Measurements from ENCODE around the gene DNAJC5.
A peak's percentile ranks its signal among the peaks of the same experiment; 100 is the strongest.
"Not testable (repeated sequence)": the region's sequence is repeated elsewhere in the genome, so short reads cannot be mapped to it uniquely, and the experiment has no call there.

Gene DNAJC5

DNA sequence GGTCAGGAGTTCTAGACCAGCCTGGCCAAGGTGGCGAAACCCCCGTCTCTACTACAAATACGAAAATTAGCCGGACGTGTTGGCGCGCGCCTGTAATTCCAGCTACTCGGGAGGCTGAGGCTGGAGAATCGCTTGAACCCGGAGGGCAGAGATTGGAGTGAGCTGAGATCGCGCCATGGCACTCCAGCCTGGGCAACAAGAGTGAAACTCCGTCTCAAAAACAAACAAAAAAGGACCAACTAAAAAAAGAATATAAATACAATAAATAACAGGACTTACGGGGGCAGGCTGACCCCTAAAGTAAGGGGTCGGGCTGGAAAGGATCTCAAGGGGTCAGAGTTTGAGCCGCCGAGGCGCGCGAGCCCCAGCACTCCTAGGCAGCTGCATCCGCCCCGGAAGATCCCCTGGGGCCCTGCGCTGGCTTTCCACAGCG, 30.4 kb upstream of the DNAJC5 start:
- peaks cover 14% of the 10 kb centered on the region for H3K4me1 ChIP-seq (ENCODE audit: control insufficient read depth, low read length)
- peak overlapping the region; percentile 98 for H3K4me3 ChIP-seq (ENCODE audit: low read length)
- H3K36me3 ChIP-seq (ENCODE audit: control insufficient read depth, low read length), result peaks cover 38% of the 10 kb centered on the region
- H3K79me2 ChIP-seq (ENCODE audit: control insufficient read depth, low read length), result peaks cover 54% of the 10 kb centered on the region
- no peaks in the 10 kb centered on the region for H3K27me3 ChIP-seq (ENCODE audit: control insufficient read depth, low read length)
- H3F3A ChIP-seq (ENCODE audit: control insufficient read depth, insufficient read depth), result peaks cover 3% of the 10 kb centered on the region; the same call in 1 of the 2 replicates
- TF ChIP-seq, protein P1, sequence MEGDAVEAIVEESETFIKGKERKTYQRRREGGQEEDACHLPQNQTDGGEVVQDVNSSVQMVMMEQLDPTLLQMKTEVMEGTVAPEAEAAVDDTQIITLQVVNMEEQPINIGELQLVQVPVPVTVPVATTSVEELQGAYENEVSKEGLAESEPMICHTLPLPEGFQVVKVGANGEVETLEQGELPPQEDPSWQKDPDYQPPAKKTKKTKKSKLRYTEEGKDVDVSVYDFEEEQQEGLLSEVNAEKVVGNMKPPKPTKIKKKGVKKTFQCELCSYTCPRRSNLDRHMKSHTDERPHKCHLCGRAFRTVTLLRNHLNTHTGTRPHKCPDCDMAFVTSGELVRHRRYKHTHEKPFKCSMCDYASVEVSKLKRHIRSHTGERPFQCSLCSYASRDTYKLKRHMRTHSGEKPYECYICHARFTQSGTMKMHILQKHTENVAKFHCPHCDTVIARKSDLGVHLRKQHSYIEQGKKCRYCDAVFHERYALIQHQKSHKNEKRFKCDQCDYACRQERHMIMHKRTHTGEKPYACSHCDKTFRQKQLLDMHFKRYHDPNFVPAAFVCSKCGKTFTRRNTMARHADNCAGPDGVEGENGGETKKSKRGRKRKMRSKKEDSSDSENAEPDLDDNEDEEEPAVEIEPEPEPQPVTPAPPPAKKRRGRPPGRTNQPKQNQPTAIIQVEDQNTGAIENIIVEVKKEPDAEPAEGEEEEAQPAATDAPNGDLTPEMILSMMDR (IDR thresholded peaks at IDR 0.05; ENCODE audit: low read depth, low read length, poor library complexity, severe bottlenecking), result no peak
- TF ChIP-seq EZH2phosphoT487 (IDR thresholded peaks at IDR 0.05; ENCODE audit: borderline replicate concordance, low read length), result no peak
- H3K9me2 ChIP-seq (replicated peaks; ENCODE audit: control insufficient read depth, low read length), result no peaks in the 10 kb centered on the region
- peak overlapping the region; percentile 75 for H3K27ac ChIP-seq (ENCODE audit: low read depth, low read length)
- peaks cover 3% of the 10 kb centered on the region; the same call in 1 of the 2 replicates for H4K20me1 ChIP-seq (ENCODE audit: control insufficient read depth, insufficient read depth, low read depth, low read length)
- H3K4me2 ChIP-seq (ENCODE audit: low read length), result peak overlapping the region; percentile 94
- H3K9me3 ChIP-seq (ENCODE audit: control insufficient read depth, insufficient read depth, low read length), result no peaks in the 10 kb centered on the region

DNA sequence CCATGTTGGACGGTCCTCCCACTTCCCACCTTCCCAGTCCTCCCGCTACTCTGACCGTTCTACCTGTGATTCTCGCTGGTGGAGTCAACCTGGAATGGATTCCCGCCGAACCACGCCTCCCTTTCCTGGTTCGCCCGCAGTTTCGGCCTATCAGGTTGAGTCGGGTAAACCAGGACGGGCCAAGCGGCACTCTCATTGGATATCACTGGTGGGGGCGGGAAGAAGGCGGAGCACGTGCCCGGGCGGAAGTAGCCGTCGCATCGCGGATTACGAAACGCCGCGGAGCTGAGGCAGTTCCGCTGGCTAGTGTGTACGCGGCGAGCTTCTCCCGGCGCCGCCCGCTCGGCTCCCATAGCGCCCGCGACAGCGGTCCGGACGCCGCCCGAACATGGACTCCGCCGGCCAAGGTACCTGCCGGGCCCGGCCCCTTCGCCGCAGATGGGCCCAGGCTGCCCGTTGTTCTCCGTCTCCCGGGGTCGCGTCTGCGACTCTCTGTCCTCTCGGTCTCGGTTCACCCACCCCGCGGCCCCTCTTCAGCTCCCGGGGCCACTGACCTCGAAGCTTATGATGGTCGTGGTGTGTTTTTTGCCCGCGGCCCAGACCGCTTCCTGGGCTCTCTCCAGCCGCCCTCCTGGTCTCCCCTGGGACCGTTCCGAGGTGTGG, 29.8 kb upstream of the DNAJC5 start, which contains the start of gene TPD52L2:
TPD52L2 (plus strand) TSS at position 293 of the 663 bp plus-strand sequence; CDS start at position 389, 96 bp downstream.
- Histone ChIP-seq H3K9me3 (ENCODE audit: control insufficient read depth, insufficient read depth, low read length) (no peaks in the 10 kb centered on the region), H3K4me1 (ENCODE audit: control insufficient read depth, low read length) (peaks cover 14% of the 10 kb centered on the region), H3F3A (ENCODE audit: control insufficient read depth, insufficient read depth) (peaks cover 3% of the 10 kb centered on the region; the same call in 1 of the 2 replicates), H3K4me2 (ENCODE audit: low read length) (peak within 1 kb of the TSS; percentile 94), H3K9me2 (replicated peaks; ENCODE audit: control insufficient read depth, low read length) (no peaks in the 10 kb centered on the region), H3K79me2 (ENCODE audit: control insufficient read depth, low read length) (peaks cover 54% of the 10 kb centered on the region), H4K20me1 (ENCODE audit: control insufficient read depth, insufficient read depth, low read depth, low read length) (peaks cover 3% of the 10 kb centered on the region; the same call in 1 of the 2 replicates), H3K4me3 (ENCODE audit: low read length) (peak within 1 kb of the TSS; percentile 98), H3K27me3 (ENCODE audit: control insufficient read depth, low read length) (no peaks in the 10 kb centered on the region), H3K36me3 (ENCODE audit: control insufficient read depth, low read length) (peaks cover 43% of the 10 kb centered on the region), H3K27ac (ENCODE audit: low read depth, low read length) (peak within 1 kb of the TSS; percentile 75)
- no peak for TF ChIP-seq EZH2phosphoT487 (IDR thresholded peaks at IDR 0.05; ENCODE audit: borderline replicate concordance, low read length)
- TF ChIP-seq, protein P1 (IDR thresholded peaks at IDR 0.05; ENCODE audit: low read depth, low read length, poor library complexity, severe bottlenecking), result no peak

DNA sequence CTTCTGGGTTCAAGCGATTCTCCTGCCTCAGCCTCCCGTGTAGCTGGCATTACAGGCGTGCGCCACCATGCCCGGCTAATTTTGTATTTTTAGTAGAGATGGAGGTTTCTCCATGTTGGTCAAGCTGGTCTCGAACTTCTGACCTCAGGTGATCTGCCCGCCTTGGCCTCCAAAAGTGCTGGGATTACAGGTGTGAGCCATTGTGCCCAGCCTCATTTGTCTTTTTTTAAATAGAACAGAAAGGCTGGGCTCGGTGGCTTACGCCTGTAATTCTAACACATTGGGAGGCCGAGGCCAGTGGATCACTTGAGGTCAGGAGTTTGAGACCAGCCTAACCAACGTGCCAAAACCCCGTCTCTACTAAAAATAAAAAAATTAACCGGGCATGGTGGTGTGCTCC, 27.9 kb upstream of the DNAJC5 start:
- H3K4me2 ChIP-seq (ENCODE audit: low read length); H3K9me2 ChIP-seq (replicated peaks; ENCODE audit: control insufficient read depth, low read length); H3K27me3 ChIP-seq (ENCODE audit: control insufficient read depth, low read length); H4K20me1 ChIP-seq (ENCODE audit: control insufficient read depth, insufficient read depth, low read depth, low read length); H3F3A ChIP-seq (ENCODE audit: control insufficient read depth, insufficient read depth); H3K27ac ChIP-seq (ENCODE audit: low read depth, low read length); H3K4me3 ChIP-seq (ENCODE audit: low read length); H3K9me3 ChIP-seq (ENCODE audit: control insufficient read depth, insufficient read depth, low read length): not testable (repeated sequence)
- H3K36me3 ChIP-seq (ENCODE audit: control insufficient read depth, low read length), result peaks cover 49% of the 10 kb centered on the region
- peaks cover 14% of the 10 kb centered on the region for H3K4me1 ChIP-seq (ENCODE audit: control insufficient read depth, low read length)
- H3K79me2 ChIP-seq (ENCODE audit: control insufficient read depth, low read length), result peaks cover 54% of the 10 kb centered on the region

DNA sequence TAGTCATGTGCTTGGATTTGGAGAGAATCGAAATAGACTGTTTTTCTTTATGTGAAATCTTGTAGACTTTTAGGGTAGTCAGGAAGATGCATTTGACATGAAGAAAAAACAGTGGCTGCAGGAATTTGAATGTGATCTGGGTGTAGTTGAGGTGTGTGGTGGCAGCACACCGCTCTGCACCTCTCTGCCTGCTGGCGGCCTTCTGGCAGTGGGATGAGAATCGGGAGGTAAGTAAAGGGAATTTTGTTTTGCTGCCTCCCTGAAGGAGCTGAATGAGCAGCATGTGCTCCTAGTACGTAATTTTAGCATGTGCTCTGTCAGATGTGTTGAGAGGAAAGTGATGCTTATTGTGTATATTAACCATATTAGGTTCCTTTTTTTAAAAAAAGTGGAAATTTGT, 26.7 kb upstream of the DNAJC5 start:
- no peaks in the 10 kb centered on the region for H3K9me3 ChIP-seq (ENCODE audit: control insufficient read depth, insufficient read depth, low read length)
- peaks cover 3% of the 10 kb centered on the region; the same call in 1 of the 2 replicates for H3F3A ChIP-seq (ENCODE audit: control insufficient read depth, insufficient read depth)
- TF ChIP-seq EZH2phosphoT487 (IDR thresholded peaks at IDR 0.05; ENCODE audit: borderline replicate concordance, low read length), result no peak
- TF ChIP-seq, protein P1 (IDR thresholded peaks at IDR 0.05; ENCODE audit: low read depth, low read length, poor library complexity, severe bottlenecking), result no peak
- H3K4me3 ChIP-seq (ENCODE audit: low read length), result no peak overlapping the region
- H3K9me2 ChIP-seq (replicated peaks; ENCODE audit: control insufficient read depth, low read length), result no peaks in the 10 kb centered on the region
- peaks cover 51% of the 10 kb centered on the region for H3K79me2 ChIP-seq (ENCODE audit: control insufficient read depth, low read length)
- 0 out of 2 replicates have a peak, but pooled peaks cover 2% of the 10 kb centered on the region for H4K20me1 ChIP-seq (ENCODE audit: control insufficient read depth, insufficient read depth, low read depth, low read length)
- H3K4me1 ChIP-seq (ENCODE audit: control insufficient read depth, low read length), result peaks cover 11% of the 10 kb centered on the region
- H3K4me2 ChIP-seq (ENCODE audit: low read length), result no peak overlapping the region
- peaks cover 43% of the 10 kb centered on the region for H3K36me3 ChIP-seq (ENCODE audit: control insufficient read depth, low read length)
- no peaks in the 10 kb centered on the region for H3K27me3 ChIP-seq (ENCODE audit: control insufficient read depth, low read length)
- no peak overlapping the region for H3K27ac ChIP-seq (ENCODE audit: low read depth, low read length)

All from DOHH2 (cell line).